GM18505 (cell line): ENCODE measurements around the gene CLEC3B.
"Not testable (repeated sequence)": the region's sequence is repeated elsewhere in the genome, so short reads cannot be mapped to it uniquely, and the experiment has no call there.

Experiments
- ATAC-seq: cut with Tn5 transposase; IDR thresholded peaks from one replicate; pipeline ENCODE4 v1.9.1; 2021; ENCODE audit not compliant: unreplicated experiment
- POLR2A ChIP-seq: IDR thresholded peaks from 4 replicates; pipeline ENCODE4 v1.6.1; 2011; ENCODE audit warnings: borderline replicate concordance; ENCODE audit not compliant: insufficient read depth, insufficient read length; ENCODE audit errors: extremely low read depth

The CLEC3B gene, protein sequence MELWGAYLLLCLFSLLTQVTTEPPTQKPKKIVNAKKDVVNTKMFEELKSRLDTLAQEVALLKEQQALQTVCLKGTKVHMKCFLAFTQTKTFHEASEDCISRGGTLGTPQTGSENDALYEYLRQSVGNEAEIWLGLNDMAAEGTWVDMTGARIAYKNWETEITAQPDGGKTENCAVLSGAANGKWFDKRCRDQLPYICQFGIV

DNA sequence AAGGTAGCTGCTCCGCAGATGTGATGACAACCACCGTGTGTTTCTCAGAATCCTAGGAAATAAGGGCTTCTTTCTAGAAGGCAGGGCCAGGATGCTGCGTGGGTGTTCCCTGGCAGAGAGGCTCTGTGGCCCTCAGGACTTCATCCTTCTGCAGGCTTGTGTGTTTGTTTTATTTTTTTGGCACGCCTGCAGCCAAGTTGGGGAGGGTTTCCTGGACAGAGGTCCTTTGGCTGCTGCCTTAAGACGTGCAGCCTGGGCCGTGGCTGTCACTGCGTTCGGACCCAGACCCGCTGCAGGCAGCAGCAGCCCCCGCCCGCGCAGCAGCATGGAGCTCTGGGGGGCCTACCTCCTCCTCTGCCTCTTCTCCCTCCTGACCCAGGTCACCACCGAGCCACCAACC is at the start of gene CLEC3B:
TSS of gene CLEC3B (plus strand) at position 266 of the 400 bp plus-strand sequence. CDS start at position 326, 60 bp downstream.
- ATAC-seq: no peak
- no peak for TF ChIP-seq POLR2A

DNA sequence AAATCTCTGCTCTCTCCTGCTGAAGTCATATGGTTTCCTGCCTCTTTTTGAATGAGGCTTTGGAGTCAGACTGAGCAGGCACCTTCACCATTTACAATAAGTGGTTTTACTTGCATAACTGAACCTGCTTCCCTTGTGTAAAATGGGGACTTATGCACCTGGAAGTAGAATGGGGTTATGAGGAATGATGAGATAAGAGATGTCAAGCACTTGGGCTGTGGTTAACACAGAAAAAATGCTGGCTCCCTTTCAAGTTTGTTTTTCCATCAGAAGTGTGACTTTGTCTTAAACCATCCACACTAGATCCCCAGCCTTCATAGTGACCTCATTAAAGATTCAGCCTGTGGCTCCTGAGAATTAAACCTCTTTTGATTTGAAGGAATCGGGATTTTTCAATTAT is 44.9 kb upstream of the CLEC3B start:
- TF ChIP-seq POLR2A: no peak
- ATAC-seq: no peak

DNA sequence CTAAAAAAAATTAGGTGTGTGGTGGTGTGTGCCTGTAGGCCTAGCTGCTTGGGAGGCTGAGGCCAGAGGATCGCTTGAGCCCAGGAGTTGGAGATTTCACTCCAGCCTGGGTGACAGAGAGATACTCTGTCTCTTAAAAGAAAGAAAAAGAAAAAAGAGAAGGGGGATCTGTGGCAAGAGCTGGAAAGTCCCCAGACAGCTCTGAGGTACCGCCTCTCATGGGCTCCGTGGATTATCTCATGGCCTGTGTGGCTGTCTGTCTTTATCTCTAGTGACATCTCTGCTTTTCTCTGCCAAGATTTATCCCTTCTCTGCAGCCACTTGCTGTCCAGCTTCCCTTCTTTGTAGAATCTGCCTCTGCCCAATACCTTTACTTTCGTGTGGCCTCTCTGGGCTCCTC is 44.4 kb upstream of the CLEC3B start:
- ATAC-seq: no peak
- no peak for TF ChIP-seq POLR2A

DNA sequence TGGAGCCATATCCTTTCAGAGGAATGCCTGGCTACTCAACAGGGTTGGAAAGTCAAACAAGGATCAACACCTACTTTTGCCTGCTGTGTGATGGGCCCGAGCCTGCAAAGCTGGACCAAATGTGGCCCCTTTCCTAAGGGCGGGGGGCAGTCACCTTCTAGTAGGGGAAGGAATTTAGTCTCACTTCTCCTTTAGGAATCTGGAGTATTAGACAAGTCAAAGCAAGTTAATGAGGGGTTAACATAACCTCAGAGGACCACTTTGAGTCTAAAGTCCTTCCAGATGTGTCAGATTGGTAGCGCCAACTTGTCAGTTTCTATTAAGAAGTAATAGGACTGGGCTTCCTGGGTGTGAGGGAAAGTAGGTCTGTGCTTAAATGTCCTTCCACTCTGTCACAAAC is 43.3 kb upstream of the CLEC3B start:
- ATAC-seq: no peak
- TF ChIP-seq POLR2A: no peak

DNA sequence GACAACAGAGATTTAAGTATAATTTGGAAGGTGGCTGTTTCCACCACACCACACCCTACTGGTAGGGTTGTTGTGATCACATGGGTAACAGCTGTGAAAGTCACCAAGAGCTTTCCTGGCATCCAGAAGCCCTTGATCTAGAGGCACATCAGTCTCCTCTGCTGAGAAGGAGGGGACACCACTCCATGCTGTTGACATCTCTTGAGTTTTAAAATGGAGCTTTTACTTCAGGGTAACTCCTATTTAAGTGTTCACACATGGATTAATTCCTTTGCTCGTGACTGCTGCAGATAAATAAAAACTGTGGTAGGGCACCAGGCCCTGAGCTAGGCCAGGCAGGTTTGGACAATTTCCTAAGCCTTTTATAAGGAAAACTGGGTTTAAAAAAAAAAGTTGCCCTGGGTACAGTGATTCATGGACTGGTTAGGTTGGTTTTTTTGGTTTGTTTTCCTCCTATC is 42.6 kb upstream of the CLEC3B start:
- no peak for ATAC-seq
- TF ChIP-seq POLR2A: no peak

DNA sequence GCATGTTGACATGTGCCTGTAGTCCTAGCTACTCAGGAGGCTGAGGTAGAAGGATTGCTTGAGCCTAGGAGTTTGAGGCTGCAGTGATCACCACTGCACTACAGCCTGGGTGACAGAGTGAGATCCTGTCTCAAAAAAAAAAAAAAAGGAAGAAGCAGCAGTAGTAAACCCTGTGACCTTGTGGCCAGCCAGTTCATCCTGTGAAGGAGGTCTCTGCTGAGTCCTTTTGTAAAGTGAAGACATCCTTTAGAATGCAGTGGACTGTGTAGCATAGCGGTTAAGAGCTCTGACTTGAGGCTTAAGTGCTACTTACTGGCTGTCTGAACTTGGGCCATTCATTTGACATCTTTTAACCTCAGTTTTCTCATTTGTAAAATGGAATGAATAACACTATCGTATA is 41.8 kb upstream of the CLEC3B start:
- TF ChIP-seq POLR2A: no peak
- ATAC-seq: no peak

DNA sequence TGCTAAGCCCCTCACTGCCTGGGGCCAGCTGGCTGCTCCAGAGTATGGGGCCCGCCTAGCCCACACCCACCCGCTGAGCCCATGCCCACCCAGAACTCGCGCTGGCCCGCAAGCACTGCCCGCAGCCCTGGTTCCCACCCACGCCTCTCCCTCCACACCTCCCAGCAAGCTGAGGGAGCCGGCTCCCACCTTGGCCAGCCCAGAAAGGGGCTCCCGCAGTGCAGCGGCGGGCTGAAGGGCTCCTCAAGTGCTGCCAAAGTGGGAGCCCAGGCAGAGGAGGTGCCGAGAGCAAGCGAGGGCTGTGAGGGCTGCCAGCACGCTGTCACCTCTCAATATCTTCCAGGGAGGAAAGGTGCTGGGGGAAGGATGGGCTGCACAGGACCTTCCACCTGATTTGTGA is 39.8 kb upstream of the CLEC3B start:
- ATAC-seq: not testable (repeated sequence)

DNA sequence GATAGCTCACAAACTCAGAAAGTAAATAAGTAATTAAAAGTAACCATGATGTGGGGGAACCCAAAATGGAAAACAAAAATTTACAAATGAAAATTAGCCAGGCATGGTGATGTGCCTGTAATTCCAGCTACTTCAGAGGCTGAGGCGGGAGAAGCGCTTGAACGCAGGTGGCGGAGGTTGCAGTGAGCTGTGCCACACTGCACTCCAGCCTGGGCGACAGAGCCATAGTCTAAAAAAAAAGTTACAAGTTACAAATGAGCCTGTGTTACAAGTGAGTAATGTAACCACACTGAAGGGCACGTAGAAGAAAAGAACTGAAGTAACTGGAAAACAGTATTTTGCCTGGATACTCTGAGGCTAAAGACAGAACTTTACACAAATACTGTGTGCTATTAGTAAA is 38.8 kb upstream of the CLEC3B start:
- no peak for TF ChIP-seq POLR2A
- no peak for ATAC-seq

DNA sequence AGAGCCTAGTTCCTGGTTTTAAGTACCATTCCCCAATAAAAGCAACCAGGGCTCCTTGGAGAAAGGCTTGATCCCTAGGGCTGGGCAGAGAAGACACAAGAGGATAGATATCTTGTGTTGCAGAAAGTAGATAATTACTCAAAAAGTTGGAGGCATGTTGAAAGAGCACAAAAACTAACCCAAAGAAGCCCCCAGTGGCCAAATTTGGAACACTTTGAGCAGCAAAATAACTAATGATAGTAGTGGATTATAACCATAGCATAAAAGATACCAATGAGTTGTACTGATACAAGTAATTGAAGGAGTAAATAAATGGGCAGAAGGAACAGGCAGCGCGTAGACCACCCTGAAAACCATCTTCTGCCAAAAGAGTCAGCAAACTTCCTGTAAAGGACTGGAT is 38.0 kb upstream of the CLEC3B start:
- no peak for ATAC-seq
- TF ChIP-seq POLR2A: no peak

DNA sequence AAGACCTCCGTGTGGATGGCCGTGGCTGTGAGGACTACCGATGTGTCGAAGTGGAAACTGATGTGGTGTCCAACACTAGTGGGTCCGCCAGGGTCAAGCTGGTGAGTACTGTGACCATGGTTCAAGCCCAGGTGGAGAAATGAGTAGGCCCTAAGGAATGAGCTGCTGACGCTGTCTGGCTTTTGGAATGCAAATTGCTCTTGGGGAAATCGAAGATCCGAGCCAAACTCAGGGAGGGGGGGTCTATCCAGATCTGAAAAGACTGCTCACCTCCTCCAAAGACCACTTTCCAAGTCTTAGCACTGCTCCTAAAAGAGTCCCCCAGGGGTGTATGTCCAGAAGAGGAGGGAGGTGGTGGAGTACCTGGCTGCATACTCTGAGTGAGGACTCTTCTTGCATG is 37.0 kb upstream of the CLEC3B start:
- ATAC-seq: no peak
- TF ChIP-seq POLR2A: no peak

DNA sequence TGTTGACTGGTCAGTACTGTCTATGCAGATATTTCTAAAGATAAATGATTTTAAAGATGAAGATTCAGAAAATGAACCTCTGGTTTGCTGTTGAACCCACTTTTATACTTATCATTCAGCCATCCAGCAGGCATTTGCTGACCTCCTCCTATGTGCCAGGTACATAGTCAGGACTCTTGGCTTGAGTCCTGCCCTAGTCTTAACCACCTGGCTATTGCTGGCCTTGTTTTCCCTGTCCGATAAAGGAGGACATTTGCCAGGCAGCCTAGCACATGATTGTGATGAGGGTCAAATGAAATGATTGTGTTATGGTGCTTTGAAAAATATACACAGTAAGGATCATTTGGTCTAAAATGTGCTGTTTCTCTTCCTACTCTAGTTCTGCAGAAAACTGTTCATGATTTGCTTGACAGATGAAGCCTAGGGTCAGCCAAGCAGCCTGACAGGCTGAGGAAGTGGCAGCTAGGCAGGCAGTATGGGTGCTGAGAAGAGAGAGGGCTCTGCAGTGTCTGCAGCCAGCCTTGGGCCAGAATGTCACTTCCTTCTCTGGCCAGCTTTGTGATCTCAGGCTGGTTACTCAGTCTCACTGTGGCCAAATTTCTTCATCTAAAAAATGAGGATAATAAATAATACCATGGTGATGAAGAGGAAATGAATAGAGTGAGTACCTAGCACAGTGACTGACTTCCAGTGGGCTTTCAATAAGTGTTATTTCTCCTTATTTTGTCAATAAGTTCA is 36.3 kb upstream of the CLEC3B start:
- no peak for ATAC-seq
- no peak for TF ChIP-seq POLR2A

DNA sequence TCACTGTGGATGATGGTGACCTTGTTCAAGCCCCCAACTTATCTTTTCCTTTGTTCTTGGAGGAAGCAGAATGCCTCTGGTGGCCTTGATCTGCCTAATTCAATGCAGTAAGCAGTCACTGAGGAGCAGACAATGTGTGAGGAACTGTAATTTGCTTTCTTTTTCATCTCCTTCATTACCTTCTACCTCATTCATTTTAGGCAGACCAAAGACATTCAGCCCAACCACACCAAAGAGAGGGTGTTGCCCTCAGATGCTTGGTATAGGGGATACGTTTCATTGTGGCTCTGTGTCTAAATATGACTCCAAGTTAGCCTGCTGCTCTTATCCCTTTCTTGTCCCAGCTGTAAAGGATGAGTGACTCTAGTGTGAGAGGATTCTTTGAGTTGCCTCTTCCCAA is 34.8 kb upstream of the CLEC3B start:
- ATAC-seq: no peak
- TF ChIP-seq POLR2A: no peak

DNA sequence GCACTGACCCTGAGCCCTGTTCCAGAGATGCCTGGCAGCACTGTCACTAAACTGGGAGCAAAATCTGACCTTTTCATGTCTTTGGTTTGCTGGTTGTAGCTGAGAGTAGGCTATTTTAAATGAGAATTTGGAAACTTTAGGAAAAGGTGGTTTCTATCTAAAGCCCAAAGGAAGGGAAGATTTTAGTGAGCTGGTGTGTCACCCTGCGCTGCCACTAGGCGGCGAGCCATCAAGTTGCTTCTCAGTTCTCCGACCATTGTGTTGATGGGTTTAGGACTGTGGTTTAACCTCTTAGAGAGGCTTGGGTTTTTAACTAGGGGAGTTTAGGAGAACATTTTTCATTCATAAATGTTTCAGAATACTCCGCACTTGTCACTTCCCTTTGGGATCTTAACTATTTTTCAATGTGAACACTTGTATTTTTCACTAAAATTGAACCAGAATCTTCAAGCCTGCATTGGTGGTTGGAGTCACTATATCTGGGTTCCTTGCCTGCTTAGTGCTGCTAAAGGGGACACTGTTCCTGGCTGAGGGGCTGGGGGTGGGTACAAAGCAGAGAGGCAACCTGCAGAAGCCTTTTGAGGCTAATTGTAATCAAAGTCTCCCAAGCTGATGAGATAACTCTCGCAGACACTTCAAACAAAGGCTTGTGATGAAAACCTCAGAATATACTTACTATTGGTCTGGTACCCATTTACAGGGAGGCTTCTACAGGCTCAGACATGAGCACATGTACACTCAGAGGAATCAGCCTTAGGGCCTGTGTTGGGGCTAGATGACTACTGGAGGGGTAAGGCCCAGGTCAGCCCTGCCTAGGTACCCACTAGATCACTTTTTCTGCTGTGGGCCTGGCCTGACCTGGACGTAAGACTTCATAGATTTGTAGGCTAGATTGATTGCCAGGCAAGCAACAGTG is 33.3 kb upstream of the CLEC3B start:
- TF ChIP-seq POLR2A: no peak
- ATAC-seq: no peak
